ENCODE data around the gene MAGOH.

MAGOH gene

DNA sequence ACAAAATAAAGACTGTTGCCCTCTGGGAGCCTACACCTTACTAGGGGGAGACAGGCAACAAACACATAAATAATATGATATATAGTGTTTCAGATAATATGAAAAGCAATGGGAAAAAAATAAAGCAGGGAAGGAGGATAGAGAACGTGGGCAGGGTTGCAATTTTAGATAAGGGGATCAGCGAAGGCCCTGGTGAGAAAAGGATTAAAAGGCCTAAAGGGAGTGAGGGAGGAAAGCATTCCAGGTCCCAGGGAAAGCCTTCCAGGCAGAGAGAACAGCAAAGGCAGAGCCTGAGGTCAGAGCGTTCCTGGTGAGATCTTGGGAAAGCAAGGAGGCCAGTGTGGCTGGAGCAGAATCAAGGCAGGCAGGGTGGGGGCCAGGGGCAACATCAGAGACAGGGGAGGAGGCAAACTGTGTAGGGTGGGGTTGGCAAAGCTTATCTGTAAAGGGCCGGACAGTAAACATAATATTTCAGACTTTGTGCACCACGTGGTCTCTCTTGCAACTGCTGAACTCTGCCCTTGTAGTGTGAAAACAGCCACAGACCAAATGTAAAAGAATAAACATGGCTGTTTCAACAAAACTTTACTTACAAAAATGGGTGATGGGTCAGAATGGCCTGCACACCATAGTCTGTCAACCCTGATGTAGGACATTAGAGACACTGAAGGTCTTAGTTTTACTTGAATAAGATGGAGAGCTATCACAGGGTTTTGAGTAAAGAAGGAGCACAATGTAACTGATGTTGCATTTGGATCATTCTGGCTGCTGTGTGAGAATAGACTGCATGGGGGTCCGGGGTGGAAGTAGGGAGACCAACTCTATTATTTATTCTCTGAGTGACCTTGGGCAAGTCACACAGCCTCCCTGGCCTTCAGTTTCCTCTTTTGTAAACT is 55.0 kb downstream of the MAGOH start:
- DNase-seq = no peak

DNA sequence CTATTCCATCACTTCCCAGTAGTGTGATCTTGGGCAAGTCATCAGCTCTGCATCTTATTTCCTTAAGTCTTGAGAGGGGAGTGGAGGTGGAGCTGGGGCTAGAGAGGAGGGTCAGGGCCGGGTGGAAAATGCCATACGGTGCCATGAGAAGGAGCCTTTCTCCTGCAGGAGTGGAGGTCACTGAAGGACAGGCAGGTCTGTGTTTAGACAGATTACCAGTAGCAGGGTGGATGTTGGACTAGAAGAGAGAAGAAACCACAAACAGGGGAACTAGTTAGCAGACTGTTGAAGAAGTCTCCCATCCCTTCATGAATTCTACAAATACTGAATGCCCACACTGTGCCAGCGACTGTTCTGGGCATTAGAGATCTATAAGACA is 55.6 kb downstream of the MAGOH start:
- DNase-seq = no peak

DNA sequence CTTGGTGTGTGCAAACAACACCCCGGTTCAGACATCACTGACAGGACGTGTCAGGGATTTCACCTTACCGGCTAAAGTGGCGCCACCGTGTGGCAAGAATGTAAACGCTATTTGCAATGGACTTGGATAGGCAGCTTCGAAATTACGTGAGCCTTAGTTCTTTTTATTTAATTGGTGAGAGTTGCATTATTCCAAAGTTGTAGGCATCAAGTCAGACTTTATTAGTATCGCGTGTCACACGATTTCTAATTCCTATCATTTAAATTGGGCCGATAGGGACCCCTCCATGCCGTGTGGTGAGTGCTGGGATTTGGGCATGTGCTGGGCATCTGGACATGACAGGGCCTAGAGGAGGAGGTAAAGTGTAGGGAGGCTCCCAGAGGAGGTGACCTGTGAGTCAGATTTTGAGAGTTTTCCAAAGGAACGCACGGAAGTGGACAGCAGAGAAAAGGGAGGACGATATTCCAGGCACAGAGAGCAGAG is 56.2 kb downstream of the MAGOH start:
- peak; percentile 63 to 93 for DNase-seq

DNA sequence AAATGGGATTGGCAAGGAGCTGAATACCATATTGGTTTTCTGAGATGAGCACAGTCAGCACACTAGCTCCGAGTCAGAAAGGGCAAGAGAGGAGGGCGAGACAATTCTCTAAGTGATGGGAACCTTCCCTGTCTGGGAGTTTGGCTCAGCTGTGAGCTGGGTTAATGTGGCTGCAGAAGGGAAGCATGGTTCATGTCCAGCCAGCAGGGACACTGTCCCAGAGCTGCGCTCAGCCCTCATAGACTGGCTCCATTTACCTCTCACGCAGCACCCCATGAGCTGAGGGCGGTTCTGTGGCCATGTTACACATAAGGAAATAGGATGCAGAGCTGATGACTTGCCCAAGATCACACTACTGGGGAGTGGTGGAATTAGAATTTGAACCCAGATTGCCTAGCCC is 57.4 kb downstream of the MAGOH start:
- no peak for DNase-seq

DNA sequence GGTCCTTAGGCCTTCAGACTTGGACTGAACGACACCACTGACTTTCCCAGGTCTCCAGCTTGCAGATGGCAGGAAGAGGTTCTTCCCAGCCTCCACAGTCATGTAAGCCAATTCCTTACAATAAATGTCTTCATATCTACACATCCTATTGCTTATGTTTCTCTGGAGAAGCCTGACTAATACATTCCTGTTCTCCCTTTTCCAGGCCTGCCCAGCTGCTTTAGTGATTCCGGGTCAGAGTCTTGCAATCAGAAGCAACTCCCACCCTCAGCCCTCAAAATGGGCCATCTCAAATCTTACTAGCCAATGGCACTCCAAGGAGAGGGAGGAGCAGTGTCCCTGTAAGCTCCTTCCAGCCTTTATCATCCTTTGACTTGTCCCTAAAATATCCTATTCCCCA is 58.1 kb downstream of the MAGOH start:
- DNase-seq = no peak

Data from inflammatory macrophage treated with lipopolysaccharide for 1 hour (primary cell).